CD8-positive, alpha-beta memory T cell (primary cell): ENCODE measurements around the gene ADD3. TPM values are rescaled to one million over a fixed set of nuclear protein-coding genes. Genes with fewer than 3 reads are reported as not detected.
"Not testable (repeated sequence)": the region's sequence is repeated elsewhere in the genome, so short reads cannot be mapped to it uniquely, and the experiment has no call there.

Experiments used
- CTCF ChIA-PET: fragments of 350-600 bp; sonication (Branson Sonifier 250); formaldehyde crosslinking; loops from one replicate; lab custom pipeline; 2021; ENCODE audit warnings: antibody characterized with exemption; lab: Charles Lee
- POLR2A ChIA-PET: fragments of 350-600 bp; sonication (Branson Sonifier 250); formaldehyde crosslinking; loops from one replicate; lab custom pipeline; 2021; ENCODE audit warnings: antibody characterized with exemption; lab: Charles Lee
- DNase-seq, 5 donors: peaks; one replicate each; pipeline versions ENCODE4 v3.0.0 to v3.0.0-alpha.2; 2020 to 2022; ENCODE audit warnings: mixed read lengths in 1 of 5
- H3K27ac ChIP-seq: one replicate; pipeline ENCODE4 v1.7.0; 2013; ENCODE audit warnings: low read depth, mild to moderate bottlenecking, low read length, moderate library complexity
- H3K27me3 ChIP-seq: 2 replicates; pipeline ENCODE4 v1.7.0; 2013; ENCODE audit warnings: low read length, mild to moderate bottlenecking; ENCODE audit not compliant: insufficient read depth, poor library complexity, severe bottlenecking
- H3K36me3 ChIP-seq: 2 replicates; pipeline ENCODE4 v1.7.0; 2013; ENCODE audit warnings: mild to moderate bottlenecking, low read length, moderate library complexity; ENCODE audit not compliant: insufficient read depth
- H3K4me1 ChIP-seq: 2 replicates; pipeline ENCODE4 v1.7.0; 2013; ENCODE audit warnings: mild to moderate bottlenecking, low read length, moderate library complexity; ENCODE audit not compliant: insufficient read depth
- H3K4me3 ChIP-seq: 2 replicates; pipeline ENCODE4 v1.7.0; 2013; ENCODE audit warnings: mild to moderate bottlenecking, low read length
- H3K9me3 ChIP-seq: 2 replicates; pipeline ENCODE4 v1.7.0; 2013; ENCODE audit warnings: mild to moderate bottlenecking, low read length
- H3K27ac Mint-ChIP-seq, 8 donors: one replicate each; pipeline ENCODE4 v1.8.0; 2020 to 2021; ENCODE audit warnings: mixed read lengths in 8 of 8, mild to moderate bottlenecking in 6 of 8, inconsistent platforms in 3 of 8, moderate library complexity in 3 of 8
- H3K27me3 Mint-ChIP-seq, 2 donors: one replicate each; pipeline ENCODE4 v1.8.0; 2020 to 2021; ENCODE audit warnings: mixed read lengths in 2 of 2, mild to moderate bottlenecking in 1 of 2, moderate library complexity in 1 of 2
- H3K36me3 Mint-ChIP-seq, 3 donors: one replicate each; pipeline ENCODE4 v1.8.0; 2020 to 2021; ENCODE audit warnings: mixed read lengths in 3 of 3, inconsistent platforms in 1 of 3, mild to moderate bottlenecking in 1 of 3
- H3K4me1 Mint-ChIP-seq, 3 donors: one replicate each; pipeline ENCODE4 v1.8.0; 2020 to 2021; ENCODE audit warnings: mixed read lengths in 3 of 3, inconsistent platforms in 1 of 3, mild to moderate bottlenecking in 1 of 3
- H3K4me3 Mint-ChIP-seq, 7 donors: one replicate each; pipeline ENCODE4 v1.8.0; 2020 to 2021; ENCODE audit warnings: mixed read lengths in 7 of 7, mild to moderate bottlenecking in 6 of 7, moderate library complexity in 4 of 7, inconsistent platforms in 2 of 7
- H3K9me3 Mint-ChIP-seq, 5 donors: one replicate each; pipeline ENCODE4 v1.8.0; 2020 to 2022; ENCODE audit warnings: mixed read lengths in 5 of 5, mild to moderate bottlenecking in 3 of 5, moderate library complexity in 2 of 5, inconsistent platforms in 1 of 5
- polyA plus RNA-seq: library from polyadenylated mRNA; unstranded; fragments of 300-500 nt; fragmentation: Illumina TruSeq; gene quantifications from one replicate; pipeline ENCODE4 v1.2.3, GENCODE V29; 2021
- total RNA-seq, 2 experiments: library from RNA; stranded (reverse); gene quantifications; one replicate each; pipeline ENCODE4 v1.2.3, GENCODE V29; 2021

Gene ADD3
- total and polyA plus RNA-seq, 3 experiments from 2014 or later: 39.4 to 378 (median 50.3) TPM

DNA sequence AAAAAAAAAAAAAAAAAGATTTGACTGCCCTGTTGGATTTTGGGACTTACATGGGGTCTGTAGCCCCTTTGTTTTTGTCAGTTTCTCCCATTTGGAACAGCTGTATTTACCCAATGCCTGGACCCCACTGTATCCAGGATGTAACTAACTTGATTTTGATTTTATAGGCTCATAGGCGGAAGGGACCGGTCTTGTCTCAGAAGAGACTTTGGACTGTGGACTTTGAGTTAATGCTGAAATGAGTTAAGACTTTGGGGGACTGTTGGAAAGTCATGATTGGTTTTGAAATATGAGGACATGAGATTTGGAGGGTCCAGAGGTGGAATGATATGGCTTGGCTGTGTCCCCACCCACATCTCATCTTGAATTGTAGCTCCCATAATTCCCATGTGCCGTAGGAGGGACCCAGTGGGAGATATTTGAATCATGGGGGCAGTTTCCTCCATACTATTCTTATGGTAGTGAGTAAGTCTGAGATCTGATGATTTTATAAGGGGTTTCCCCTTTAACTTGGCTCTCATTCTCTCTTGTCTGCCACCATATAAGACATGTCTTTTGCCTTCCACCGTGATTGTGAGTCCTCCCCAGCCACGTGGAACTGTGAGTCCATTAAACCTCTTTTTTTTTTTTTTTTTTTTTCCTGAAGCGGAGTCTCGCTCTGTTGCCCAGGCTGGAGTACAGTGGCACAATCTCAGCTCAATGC, 42.3 kb downstream of the ADD3 start:
- H3K27me3 ChIP-seq, H3K27ac ChIP-seq, H3K4me3 Mint-ChIP-seq, H3K27me3 Mint-ChIP-seq, H3K4me3 ChIP-seq, POLR2A ChIA-PET, H3K36me3 ChIP-seq, DNase-seq: not testable (repeated sequence)
- peaks cover 13% of the 10 kb centered on the region for H3K9me3 ChIP-seq
- Mint-ChIP-seq H3K27ac (peak overlapping the region in 4 of 8 donors; percentile 17 to 59 (median 22)), H3K36me3 (peaks cover 11 to 24% (median 17%) of the 10 kb centered on the region in 3 donors), H3K9me3 (peaks cover 0 to 11% (median 7%) of the 10 kb centered on the region in 5 donors), H3K4me1 (peaks cover 49 to 76% (median 73%) of the 10 kb centered on the region in 3 donors)
- CTCF ChIA-PET: interaction anchor here (1.5 kb wide), 1 partner anchor 72 kb away, joined by 3 read pairs; no protein-coding TSS in a partner anchor
- H3K4me1 ChIP-seq: peaks cover 25% of the 10 kb centered on the region

DNA sequence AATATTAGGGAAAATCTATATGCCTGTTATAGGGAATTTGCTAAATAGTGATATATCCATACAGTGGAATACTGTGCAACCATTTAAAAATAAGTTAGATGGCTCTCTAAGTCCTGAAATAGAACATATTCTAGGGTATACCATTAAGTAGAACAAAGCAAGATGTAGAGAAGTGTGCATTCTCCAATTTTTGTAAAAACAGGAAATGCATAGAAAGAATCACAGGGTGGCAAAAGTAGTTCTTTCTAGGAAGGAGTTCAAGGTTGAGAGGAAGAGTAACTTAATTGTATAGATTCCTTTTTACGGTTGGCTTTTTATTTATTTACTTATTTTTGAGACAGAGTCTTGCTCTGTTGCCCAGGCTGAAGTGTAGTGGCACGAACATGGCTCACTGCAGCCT, 43.7 kb downstream of the ADD3 start:
- Mint-ChIP-seq H3K4me1 (peaks cover 56 to 77% (median 76%) of the 10 kb centered on the region in 3 donors), H3K9me3 (peaks cover 0 to 11% (median 7%) of the 10 kb centered on the region in 5 donors), H3K27me3 (no peaks in the 10 kb centered on the region), H3K4me3 (no peak overlapping the region), H3K36me3 (peaks cover 11 to 24% (median 17%) of the 10 kb centered on the region in 3 donors), H3K27ac (peak overlapping the region in 3 of 8 donors; percentile 13 to 66 (median 50))
- DNase-seq: no peak
- ChIA-PET POLR2A (no interaction called here), CTCF (interaction anchor here (1.9 kb wide), 1 partner anchor 16 kb away, joined by 5 read pairs; no protein-coding TSS in a partner anchor)
- Histone ChIP-seq H3K36me3 (no peaks in the 10 kb centered on the region), H3K9me3 (peaks cover 13% of the 10 kb centered on the region), H3K4me1 (peaks cover 36% of the 10 kb centered on the region), H3K27me3 (no peaks in the 10 kb centered on the region), H3K4me3 (no peak overlapping the region), H3K27ac (no peak overlapping the region)

DNA sequence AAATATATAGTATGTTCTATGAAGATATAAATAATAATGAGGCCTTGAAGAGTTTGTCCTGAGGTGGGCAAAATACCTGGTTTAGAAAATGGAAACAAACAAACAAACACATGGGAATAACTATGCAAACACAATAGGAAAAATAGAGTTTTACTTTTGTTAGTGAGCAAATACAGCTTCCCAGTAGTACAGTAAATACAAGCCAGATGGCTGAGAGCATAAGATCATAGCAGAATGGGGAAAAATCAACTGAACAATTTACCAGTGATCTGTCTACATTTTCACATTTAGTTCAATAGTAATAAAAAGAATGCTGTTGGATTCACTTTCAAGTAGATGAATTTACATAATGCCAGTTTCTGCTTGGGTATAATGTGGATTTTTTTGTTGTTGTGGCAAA, 45.1 kb downstream of the ADD3 start:
- no peak for DNase-seq
- Mint-ChIP-seq H3K27ac (peak overlapping the region in 7 of 8 donors; percentile 17 to 88 (median 48)), H3K4me1 (peaks cover 68 to 87% (median 86%) of the 10 kb centered on the region in 3 donors), H3K9me3 (peaks cover 0 to 9% (median 7%) of the 10 kb centered on the region in 5 donors), H3K4me3 (no peak overlapping the region), H3K36me3 (peaks cover 8 to 23% (median 11%) of the 10 kb centered on the region in 3 donors), H3K27me3 (no peaks in the 10 kb centered on the region)
- CTCF ChIA-PET: interaction anchor here (1.1 to 2.1 kb wide), 5 partner anchors 14 to 169 kb away, joined by 3 to 7 read pairs (median 5); no protein-coding TSS in a partner anchor
- no peak overlapping the region for H3K27ac ChIP-seq
- POLR2A ChIA-PET: interaction anchor here (1.1 kb wide), 1 partner anchor 18 kb away, joined by 5 read pairs; no protein-coding TSS in a partner anchor
- peaks cover 9% of the 10 kb centered on the region for H3K9me3 ChIP-seq
- peaks cover 50% of the 10 kb centered on the region for H3K4me1 ChIP-seq
- H3K27me3 ChIP-seq: no peaks in the 10 kb centered on the region
- no peak overlapping the region for H3K4me3 ChIP-seq
- no peaks in the 10 kb centered on the region for H3K36me3 ChIP-seq

DNA sequence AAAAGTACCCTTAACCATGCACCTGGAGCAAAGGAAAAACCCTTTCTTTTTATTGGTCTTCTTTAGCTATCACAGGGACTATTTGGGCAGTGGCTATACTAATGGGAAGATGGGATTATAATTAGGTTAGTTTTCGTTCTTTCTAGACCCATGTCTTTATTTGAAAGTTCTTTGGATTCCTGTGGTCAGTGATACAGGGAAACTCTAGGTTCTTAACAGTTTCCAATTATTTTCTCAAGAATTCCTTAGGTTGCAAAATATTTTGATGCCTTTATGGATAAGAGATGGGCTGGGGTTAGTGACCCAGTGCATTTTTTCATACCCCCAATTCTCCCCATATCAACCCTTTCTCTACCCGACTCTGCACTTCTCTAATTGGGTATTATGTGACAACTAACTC, 49.0 kb downstream of the ADD3 start:
- Histone ChIP-seq H3K4me1 (peaks cover 78% of the 10 kb centered on the region), H3K9me3 (no peaks in the 10 kb centered on the region), H3K27ac (no peak overlapping the region), H3K36me3 (no peaks in the 10 kb centered on the region), H3K4me3 (no peak overlapping the region), H3K27me3 (no peaks in the 10 kb centered on the region)
- H3K4me1 Mint-ChIP-seq: peaks cover 78 to 94% (median 93%) of the 10 kb centered on the region in 3 donors
- peak overlapping the region in 4 of 8 donors; percentile 55 to 80 (median 72) for H3K27ac Mint-ChIP-seq
- H3K36me3 Mint-ChIP-seq: peaks cover 2 to 3% (median 3%) of the 10 kb centered on the region in 3 donors
- CTCF ChIA-PET: interaction anchor here (1.4 to 1.9 kb wide), 2 partner anchors 16 to 48 kb away, joined by 4 read pairs; no protein-coding TSS in a partner anchor
- no peaks in the 10 kb centered on the region for H3K9me3 Mint-ChIP-seq
- H3K4me3 Mint-ChIP-seq: no peak overlapping the region
- POLR2A ChIA-PET: no interaction called here
- H3K27me3 Mint-ChIP-seq: no peaks in the 10 kb centered on the region
- no peak for DNase-seq

GRCh38 chr10:110057456-110057855, 49.7 kb downstream of the ADD3 start:
- H3K27me3 Mint-ChIP-seq: no peaks in the 10 kb centered on the region
- peaks cover 2 to 3% (median 3%) of the 10 kb centered on the region in 3 donors for H3K36me3 Mint-ChIP-seq
- H3K4me1 Mint-ChIP-seq: peaks cover 74 to 93% (median 89%) of the 10 kb centered on the region in 3 donors
- H3K27me3 ChIP-seq: no peaks in the 10 kb centered on the region
- peak overlapping the region; percentile 42 to 80 (median 72) for H3K27ac Mint-ChIP-seq
- H3K27ac ChIP-seq: no peak overlapping the region
- H3K9me3 ChIP-seq: no peaks in the 10 kb centered on the region
- no peaks in the 10 kb centered on the region for H3K36me3 ChIP-seq
- H3K4me1 ChIP-seq: peaks cover 75% of the 10 kb centered on the region
- peak overlapping the region in 4 of 7 donors; percentile 7 to 77 (median 50) for H3K4me3 Mint-ChIP-seq
- H3K4me3 ChIP-seq: peak overlapping the region; percentile 1
- no peak for DNase-seq
- CTCF ChIA-PET: interaction anchor here (1.4 to 1.9 kb wide), 4 partner anchors 10 to 173 kb away, joined by 3 to 7 read pairs (median 4); no protein-coding TSS in a partner anchor
- POLR2A ChIA-PET: interaction anchor here (1.0 kb wide), 1 partner anchor 19 kb away, joined by 6 read pairs; no protein-coding TSS in a partner anchor
- H3K9me3 Mint-ChIP-seq: no peaks in the 10 kb centered on the region

DNA sequence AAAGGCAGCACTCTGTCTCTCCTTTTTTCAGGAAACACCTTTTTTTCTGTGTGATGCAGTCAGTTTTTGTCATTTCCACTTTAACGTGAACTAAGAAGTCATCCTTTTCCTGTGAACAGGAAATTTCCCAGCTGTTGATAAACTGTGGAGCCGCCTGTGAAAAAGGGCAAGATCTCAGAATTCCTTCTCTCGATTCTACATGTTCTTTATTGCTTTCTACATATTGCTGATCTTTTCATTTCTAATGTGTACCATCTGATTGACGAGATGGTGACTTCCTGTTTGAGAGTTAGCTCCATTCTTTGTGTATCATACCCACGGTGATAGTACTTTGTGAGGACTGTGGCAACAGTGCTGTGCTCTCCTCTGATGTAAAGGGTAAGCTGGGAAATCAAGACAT, 50.4 kb downstream of the ADD3 start:
- no peaks in the 10 kb centered on the region for H3K36me3 ChIP-seq
- peak overlapping the region; percentile 1 for H3K4me3 ChIP-seq
- Mint-ChIP-seq H3K9me3 (no peaks in the 10 kb centered on the region), H3K4me3 (peak overlapping the region; percentile 32 to 80 (median 66)), H3K27ac (peak overlapping the region; percentile 36 to 88 (median 58)), H3K36me3 (peaks cover 2 to 3% (median 3%) of the 10 kb centered on the region in 3 donors), H3K4me1 (peaks cover 74 to 93% (median 89%) of the 10 kb centered on the region in 3 donors), H3K27me3 (no peaks in the 10 kb centered on the region)
- no peak for DNase-seq
- H3K9me3 ChIP-seq: no peaks in the 10 kb centered on the region
- ChIA-PET POLR2A (interaction anchor here (0.6 to 1.0 kb wide), 2 partner anchors 10 to 19 kb away, joined by 3 to 6 read pairs; no protein-coding TSS in a partner anchor), CTCF (interaction anchor here (0.8 to 1.9 kb wide), 5 partner anchors 11 to 174 kb away, joined by 3 to 7 read pairs (median 4); no protein-coding TSS in a partner anchor)
- no peak overlapping the region for H3K27ac ChIP-seq
- no peaks in the 10 kb centered on the region for H3K27me3 ChIP-seq
- peaks cover 75% of the 10 kb centered on the region for H3K4me1 ChIP-seq

GRCh38 chr10:110059925-110060324, 52.1 kb downstream of the ADD3 start:
- CTCF ChIA-PET: interaction anchor here (1.5 kb wide), 1 partner anchor 176 kb away, joined by 4 read pairs; no protein-coding TSS in a partner anchor
- Mint-ChIP-seq H3K9me3 (no peaks in the 10 kb centered on the region), H3K4me3 (peak overlapping the region in 3 of 7 donors; percentile 10 to 34 (median 31))

More at GRCh38 chr10:110059925-110060324, 52.1 kb downstream of the ADD3 start:
- Histone ChIP-seq H3K4me1 (peaks cover 90% of the 10 kb centered on the region), H3K36me3 (no peaks in the 10 kb centered on the region), H3K4me3 (no peak overlapping the region), H3K27ac (no peak overlapping the region), H3K27me3 (no peaks in the 10 kb centered on the region), H3K9me3 (no peaks in the 10 kb centered on the region)
- POLR2A ChIA-PET: no interaction called here
- Mint-ChIP-seq H3K27ac (peak overlapping the region in 6 of 8 donors; percentile 10 to 74 (median 38)), H3K36me3 (peaks cover 0 to 3% (median 0%) of the 10 kb centered on the region in 3 donors), H3K27me3 (no peaks in the 10 kb centered on the region), H3K4me1 (peaks cover 82 to 97% (median 94%) of the 10 kb centered on the region in 3 donors)
- DNase-seq: no peak
